SH-SY5Y (cell line): Measurements from ENCODE around the gene UBR2.

Experiments used
- GATA2 ChIP-seq: IDR thresholded peaks from 2 replicates; pipeline ENCODE4 v1.6.1; 2011; ENCODE audit warnings: mild to moderate bottlenecking, low read depth, low read length
- GATA3 ChIP-seq: IDR thresholded peaks from 2 replicates; pipeline ENCODE4 v1.6.1; 2011; ENCODE audit warnings: low read depth, mild to moderate bottlenecking, low read length, moderate library complexity

- TF ChIP-seq GATA2: no peak
- TF ChIP-seq GATA3: no peak
Observed at GRCh38 chr6:42522036-42522435, 41.8 kb upstream of the UBR2 start.
